HepG2 (cell line): ENCODE data around the gene SWSAP1. TPM values are rescaled to one million over a fixed set of nuclear protein-coding genes. Genes with fewer than 3 reads are reported as not detected.
A peak's percentile ranks its signal among the peaks of the same experiment; 100 is the strongest.

ENCODE experiments used
- ATAD3A ChIP-seq: sonication (generic); formaldehyde crosslinking; IDR thresholded peaks from 2 replicates; pipeline ENCODE4 v1.4.0; 2020; ENCODE audit warnings: missing genetic modification reagents
- BCLAF1 ChIP-seq: fragments of 450-650 bp; IDR thresholded peaks from 2 replicates; pipeline ENCODE4 v1.6.1; 2017; ENCODE audit warnings: mild to moderate bottlenecking
- FOXO4 ChIP-seq: sonication (generic); formaldehyde crosslinking; conservative IDR thresholded peaks from 2 replicates; pipeline ENCODE4 v1.8.1; 2023; ENCODE audit warnings: missing genetic modification reagents
- GABPB1 ChIP-seq: IDR thresholded peaks from 2 replicates; pipeline ENCODE4 v1.6.1; 2016; ENCODE audit warnings: mild to moderate bottlenecking, missing genetic modification reagents, moderate library complexity, missing compliant biosample characterization
- HMGXB3 ChIP-seq: sonication (generic); formaldehyde crosslinking; IDR thresholded peaks from 2 replicates; pipeline ENCODE4 v1.4.0; 2020; ENCODE audit warnings: missing genetic modification reagents, borderline replicate concordance
- HNF4G ChIP-seq, 2 experiments: sonication (generic) in 1 of 2; formaldehyde crosslinking in 1 of 2; IDR thresholded peaks; 2 replicates each; pipeline versions ENCODE4 v1.4.0 to v1.6.1; 2011 to 2020; ENCODE audit warnings: borderline replicate concordance in 2 of 2, low read depth in 2 of 2, mild to moderate bottlenecking in 2 of 2, low read length in 1 of 2, missing genetic modification reagents in 1 of 2, moderate library complexity in 1 of 2
- HOMEZ ChIP-seq: IDR thresholded peaks from 2 replicates; pipeline ENCODE4 v1.6.1; 2016; ENCODE audit warnings: low read depth
- TIGD3 ChIP-seq: sonication (generic); formaldehyde crosslinking; IDR thresholded peaks from 2 replicates; pipeline ENCODE4 v1.5.1; 2020; ENCODE audit warnings: mild to moderate bottlenecking, missing genetic modification reagents, borderline replicate concordance
- ZNF3 ChIP-seq: IDR thresholded peaks from 2 replicates; pipeline ENCODE4 v1.7.0; 2017; ENCODE audit warnings: inconsistent platforms
- ZNF598 ChIP-seq: sonication (generic); formaldehyde crosslinking; IDR thresholded peaks from 2 replicates; pipeline ENCODE4 v1.5.1; 2020; ENCODE audit warnings: mild to moderate bottlenecking, missing genetic modification reagents, borderline replicate concordance
- ZNF781 ChIP-seq: sonication (generic); formaldehyde crosslinking; IDR thresholded peaks from 2 replicates; pipeline ENCODE4 v1.5.1; 2020; ENCODE audit warnings: borderline replicate concordance, mild to moderate bottlenecking, missing genetic modification reagents; ENCODE audit errors: not compliant biosample characterization
- polyA plus RNA-seq, 8 experiments: library from polyadenylated mRNA; depleted of rRNA in 3 of 8; stranded (reverse) in 7 of 8; unstranded in 1 of 8; fragments of >200 nt; fragmentation: Illumina TruSeq in 4 of 8; extraction: Trizol in 4 of 8; gene quantifications; 2 replicates each; pipeline versions ENCODE4 v1.2.1 to v1.2.3, GENCODE V29; 2011 to 2016; ENCODE audit warnings: low read depth in 4 of 8, missing spikeins in 1 of 8, mixed read lengths in 1 of 8; ENCODE audit not compliant: insufficient read depth in 1 of 8
- total RNA-seq, 5 experiments: library from RNA; depleted of rRNA; stranded (reverse); fragments of >200 nt; fragmentation: Illumina TruSeq; extraction: Trizol; gene quantifications; 2 replicates each; pipeline ENCODE4 v1.2.3, GENCODE V29; 2016; ENCODE audit warnings: low read depth in 1 of 5

SWSAP1 gene
- total and polyA plus RNA-seq, 2 of the 13 experiments (the other 11 are each of a cell fraction or from before 2014, with no cell fraction given) = 2.7 to 3.3 TPM

GRCh38 chr19:11401808-11402543, 27.5 kb downstream of the SWSAP1 start (continued):
- TF ChIP-seq ZNF781 (CRISPR knock-in tag) = no peak
- no peak for TF ChIP-seq TIGD3 (CRISPR knock-in tag)
- TF ChIP-seq HMGXB3 = no peak
- TF ChIP-seq FOXO4 (CRISPR knock-in tag) = no peak
- no peak for TF ChIP-seq BCLAF1
- no peak for TF ChIP-seq GABPB1 (CRISPR knock-in tag)
- no peak for TF ChIP-seq HOMEZ (CRISPR knock-in tag)
- TF ChIP-seq ZNF3 (CRISPR knock-in tag) = no peak
- peak; percentile 38; the same call in 1 of the 2 replicates for TF ChIP-seq HNF4G (IDR thresholded peaks at IDR 0.05; ENCODE audit: borderline replicate concordance, low read depth, low read length)
- no peak for TF ChIP-seq HNF4G (CRISPR knock-in tag; IDR thresholded peaks at IDR 0.05; ENCODE audit: borderline replicate concordance, low read depth)
- no peak for TF ChIP-seq ZNF598 (CRISPR knock-in tag)
- no peak for TF ChIP-seq ATAD3A (CRISPR knock-in tag)
